ENCODE results near the gene CEP55.
"Not testable (repeated sequence)": the region's sequence is repeated elsewhere in the genome, so short reads cannot be mapped to it uniquely, and the experiment has no call there.

CEP55 gene

GRCh38 chr10:93496322-93497041 is at the start of gene CEP55:
CEP55 (plus strand) TSS chr10:93496612; CDS start chr10:93500052, 3,440 bp downstream.
- DNase-seq (ENCODE audit: low spot score): peak; percentile 95

GRCh38 chr10:93447019-93447418 is 49.4 kb upstream of the CEP55 start:
- DNase-seq (ENCODE audit: low spot score): no peak

DNA sequence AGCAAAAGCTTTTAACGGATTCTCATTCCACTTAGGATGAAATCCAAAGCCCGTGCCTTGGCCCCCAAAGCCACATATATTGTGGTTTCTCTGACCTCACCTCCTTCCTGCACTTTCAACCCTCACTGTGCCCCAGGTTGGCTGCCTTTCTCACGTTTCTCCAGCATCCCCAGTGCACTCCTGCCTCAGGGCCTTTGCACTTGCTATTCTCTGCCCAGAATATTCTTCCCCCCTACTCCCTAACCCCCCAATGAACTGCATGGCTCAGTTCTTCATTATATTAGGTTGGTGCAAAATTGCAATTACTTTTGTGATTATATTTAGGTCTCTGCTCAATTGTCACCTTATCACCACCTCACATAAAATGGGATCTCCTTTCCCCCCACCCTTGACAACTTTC is 48.4 kb upstream of the CEP55 start:
- DNase-seq (ENCODE audit: low spot score): no peak

DNA sequence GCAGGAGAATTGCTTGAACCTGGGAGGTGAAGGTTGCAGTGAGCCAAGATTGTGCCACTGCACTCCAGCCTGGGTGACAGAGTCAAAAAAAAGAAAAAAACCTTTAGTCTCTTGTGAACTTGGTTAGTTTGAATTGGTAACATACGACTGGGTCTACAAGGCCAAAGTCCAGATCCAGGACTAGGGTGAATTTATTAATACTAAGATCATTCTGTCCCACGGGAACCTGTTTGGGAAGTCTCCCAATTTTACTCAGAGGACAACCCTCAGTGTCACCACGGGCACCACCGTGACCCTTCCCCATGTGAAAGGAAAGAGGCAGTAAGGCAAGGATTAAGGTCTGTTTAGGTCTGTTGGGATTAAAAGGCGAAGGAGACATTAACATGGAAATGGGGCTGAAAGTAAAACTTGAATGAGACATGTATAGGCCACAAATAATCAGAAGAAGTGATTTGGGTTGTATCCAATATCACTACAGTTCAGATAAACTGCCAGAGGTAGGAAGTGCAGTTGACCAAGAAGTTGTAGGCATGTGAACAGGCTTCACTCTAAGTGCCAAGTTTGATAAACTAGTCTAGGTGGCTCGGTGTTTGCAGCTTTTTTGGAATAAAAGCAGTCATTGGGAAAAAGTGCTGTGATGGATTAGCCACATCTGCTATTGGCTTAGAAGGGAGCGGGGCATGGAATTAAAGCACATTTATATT is 45.0 kb upstream of the CEP55 start:
- DNase-seq (ENCODE audit: low spot score): no peak

- no peak for DNase-seq (ENCODE audit: low spot score)
These were observed 44.3 kb upstream of the CEP55 start for GRCh38 chr10:93452143-93452542.

DNA sequence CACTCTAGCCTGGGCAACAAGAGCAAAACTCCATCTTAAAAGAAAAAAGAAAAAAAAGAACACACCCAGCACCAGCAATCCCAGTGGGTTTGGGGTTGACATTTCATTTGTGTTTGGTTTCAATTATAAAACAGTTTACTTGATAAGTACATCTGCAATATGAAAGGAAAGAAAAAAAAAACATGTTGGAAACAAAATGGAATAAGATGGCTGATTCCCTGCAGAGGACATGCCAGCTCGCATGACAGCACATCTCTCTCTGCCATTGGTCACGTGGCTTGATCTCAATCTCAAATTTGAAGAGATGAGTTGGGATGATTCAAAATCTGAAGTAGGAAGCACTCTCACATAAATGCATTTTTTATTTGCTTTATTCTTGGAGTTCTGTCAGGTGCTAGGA is 42.3 kb upstream of the CEP55 start:
- DNase-seq (ENCODE audit: low spot score): no peak

DNA sequence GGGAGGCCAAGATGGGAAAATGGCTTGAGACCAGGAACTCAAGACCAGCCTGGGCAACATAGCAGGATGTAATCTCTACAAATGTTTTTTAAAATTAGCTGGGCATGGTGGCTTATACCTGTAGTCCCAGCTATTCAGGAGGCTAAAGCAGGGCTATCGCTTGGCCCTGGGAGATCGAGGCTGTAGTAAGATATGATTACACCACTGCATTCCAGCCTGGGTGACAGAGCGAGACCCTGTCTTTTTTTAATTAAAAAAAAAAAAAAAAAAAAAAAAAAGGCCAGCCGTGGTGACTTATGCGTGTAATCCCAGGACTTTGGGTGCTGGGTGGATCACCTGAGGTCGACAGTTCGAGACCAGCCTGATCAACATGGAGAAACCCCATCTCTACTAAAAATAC is 41.7 kb upstream of the CEP55 start:
- no peak for DNase-seq (ENCODE audit: low spot score)

DNA sequence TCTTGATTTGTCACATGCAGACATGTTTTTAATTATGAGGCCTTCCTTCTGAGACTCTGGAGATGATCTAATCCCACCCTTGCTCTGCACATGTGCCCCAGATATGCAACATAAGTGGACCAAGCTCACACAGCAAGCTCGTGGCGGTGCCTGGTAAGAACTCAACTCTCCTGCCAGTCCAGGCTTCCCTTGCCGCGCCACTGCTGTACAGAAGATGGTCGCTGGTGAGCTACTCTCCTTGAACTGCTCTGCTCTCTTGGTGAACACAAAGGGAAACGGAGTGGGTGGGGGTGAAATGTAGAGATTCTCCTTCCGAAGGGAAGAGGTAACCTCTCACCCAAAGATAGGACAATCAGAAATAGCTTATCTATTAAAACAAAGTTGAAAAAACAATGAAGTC is 39.9 kb upstream of the CEP55 start:
- DNase-seq (ENCODE audit: low spot score): no peak

GRCh38 chr10:93457511-93457910 is 38.9 kb upstream of the CEP55 start:
- DNase-seq (ENCODE audit: low spot score): no peak

GRCh38 chr10:93458821-93459257 is 37.6 kb upstream of the CEP55 start:
- no peak for DNase-seq (ENCODE audit: low spot score)

GRCh38 chr10:93459466-93459865 is 36.9 kb upstream of the CEP55 start:
- no peak for DNase-seq (ENCODE audit: low spot score)

DNA sequence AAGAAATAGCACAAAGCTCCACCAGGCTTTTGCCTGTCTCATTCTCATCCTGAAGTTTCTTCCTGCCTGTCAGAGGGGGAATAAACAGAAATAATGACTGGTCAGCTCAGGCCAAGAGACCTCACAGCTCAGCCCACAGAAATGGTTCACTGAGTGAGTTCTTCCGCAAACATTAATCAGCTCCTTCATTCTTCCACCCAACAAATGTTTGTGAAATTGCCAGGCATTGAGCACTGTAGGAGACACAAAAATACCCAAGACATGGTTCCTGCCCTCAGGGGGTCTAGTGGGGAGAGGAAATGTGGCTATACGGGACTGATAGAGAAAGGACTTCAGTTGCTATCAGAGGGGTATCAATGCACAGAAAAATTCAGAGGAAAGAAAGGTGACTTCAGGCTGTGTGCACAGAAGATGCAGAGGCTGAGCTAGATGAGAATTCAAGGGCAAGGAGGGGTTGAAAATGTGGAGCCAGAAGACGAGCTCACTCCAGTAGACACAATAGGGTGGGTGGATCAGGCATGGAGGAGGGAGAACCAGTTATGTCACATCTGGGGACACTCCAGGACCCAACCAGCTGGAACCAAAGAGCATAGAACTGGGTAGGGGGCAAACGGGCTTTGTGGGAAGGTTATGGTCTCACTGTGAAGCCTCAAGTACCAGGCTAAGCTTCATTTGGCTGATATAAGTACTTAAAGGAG is 35.2 kb upstream of the CEP55 start:
- no peak for DNase-seq (ENCODE audit: low spot score)

GRCh38 chr10:93461807-93462178 is 34.6 kb upstream of the CEP55 start:
- no peak for DNase-seq (ENCODE audit: low spot score)

DNA sequence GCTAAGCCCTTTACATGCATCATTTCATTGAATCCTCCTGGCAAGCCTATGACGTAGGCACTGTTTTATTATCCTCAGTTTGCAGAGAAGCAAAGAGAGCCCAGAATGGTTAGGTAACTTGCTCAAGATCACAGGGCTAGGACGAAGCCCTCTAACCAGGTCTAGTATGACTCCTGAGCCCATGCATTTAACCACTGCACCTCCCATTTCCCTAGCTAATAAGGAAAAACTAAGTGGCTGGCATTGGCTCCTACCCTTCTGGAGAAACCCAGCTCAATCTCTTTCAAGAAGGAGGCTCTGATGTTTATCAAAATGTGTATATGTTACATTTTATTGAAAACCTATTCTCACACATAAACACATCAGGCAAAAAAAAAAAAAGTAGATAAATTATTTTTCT is 34.0 kb upstream of the CEP55 start:
- no peak for DNase-seq (ENCODE audit: low spot score)

DNA sequence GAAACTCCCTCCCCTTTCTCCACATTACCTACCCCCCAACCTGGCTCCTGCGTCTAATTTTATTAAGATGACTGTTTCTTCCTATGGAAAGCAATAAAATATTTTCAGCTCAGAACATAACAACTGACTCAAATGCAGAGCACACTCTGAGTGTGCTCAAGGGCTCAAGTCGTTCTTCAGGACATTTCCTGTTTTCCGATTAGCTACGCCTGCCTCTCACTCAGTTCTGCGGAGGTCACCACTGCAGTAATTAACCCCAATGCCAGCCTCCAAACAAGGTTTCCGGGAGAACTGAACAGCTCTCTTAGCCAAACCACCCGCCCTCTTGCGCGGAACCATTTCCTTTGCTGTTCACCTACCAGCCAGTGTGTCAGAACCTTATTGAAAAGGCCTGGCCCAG is 33.5 kb upstream of the CEP55 start:
- no peak for DNase-seq (ENCODE audit: low spot score)

- DNase-seq (ENCODE audit: low spot score): no peak
These were observed 32.5 kb upstream of the CEP55 start for GRCh38 chr10:93463723-93464476.

- DNase-seq (ENCODE audit: low spot score): no peak
These were observed 31.5 kb upstream of the CEP55 start for GRCh38 chr10:93464776-93465388.

GRCh38 chr10:93465806-93466675 is 30.4 kb upstream of the CEP55 start:
- DNase-seq (ENCODE audit: low spot score): peak; percentile 30

GRCh38 chr10:93467635-93468034 is 28.8 kb upstream of the CEP55 start:
- not testable (repeated sequence) for DNase-seq (ENCODE audit: low spot score)

GRCh38 chr10:93468461-93469213 is 27.8 kb upstream of the CEP55 start:
- DNase-seq (ENCODE audit: low spot score): no peak
